Liver (tissue), 9 donors: ENCODE results near the gene RIMS3. TPM values are rescaled to one million over a fixed set of nuclear protein-coding genes. Genes with fewer than 3 reads are reported as not detected.

Experiments used
- DNase-seq: peaks from one replicate; pipeline ENCODE4 v3.0.0-alpha.2; 2017; ENCODE audit warnings: low spot score
- H3K27ac ChIP-seq, 2 donors: one replicate each; pipeline ENCODE4 v1.7.0; 2013; ENCODE audit warnings: inconsistent platforms in 2 of 2, low read length in 2 of 2, control low read depth in 1 of 2, low read depth in 1 of 2, mild to moderate bottlenecking in 1 of 2
- H3K27me3 ChIP-seq, 4 donors: one replicate each; pipeline versions ENCODE4 v1.6.1 to v1.7.0; 2013; ENCODE audit warnings: low read length in 3 of 4, inconsistent platforms in 1 of 4, mild to moderate bottlenecking in 1 of 4, moderate library complexity in 1 of 4; ENCODE audit not compliant: control insufficient read depth in 4 of 4, insufficient read depth in 4 of 4
- H3K36me3 ChIP-seq, 4 donors: one replicate each; pipeline versions ENCODE4 v1.6.1 to v1.7.0; 2013; ENCODE audit warnings: low read length in 3 of 4, mild to moderate bottlenecking in 3 of 4, low read depth in 1 of 4, moderate library complexity in 1 of 4; ENCODE audit not compliant: control insufficient read depth in 4 of 4, insufficient read depth in 3 of 4
- H3K4me1 ChIP-seq, 4 donors: one replicate each; pipeline versions ENCODE4 v1.6.1 to v1.7.0; 2013; ENCODE audit warnings: low read length in 3 of 4, mild to moderate bottlenecking in 3 of 4, moderate library complexity in 1 of 4; ENCODE audit not compliant: control insufficient read depth in 4 of 4, insufficient read depth in 4 of 4
- H3K4me3 ChIP-seq, 3 donors: one replicate each; pipeline versions ENCODE4 v1.6.1 to v1.7.0; 2013; ENCODE audit warnings: low read length in 3 of 3, control low read depth in 1 of 3, low read depth in 1 of 3, mild to moderate bottlenecking in 1 of 3
- H3K9ac ChIP-seq, 2 donors: one replicate each; pipeline ENCODE4 v1.7.0; 2013; ENCODE audit warnings: low read length in 2 of 2, mild to moderate bottlenecking in 2 of 2, moderate library complexity in 2 of 2, control low read depth in 1 of 2, low read depth in 1 of 2
- H3K9me3 ChIP-seq, 4 donors: one replicate each; pipeline versions ENCODE4 v1.6.1 to v1.7.0; 2013; ENCODE audit warnings: low read length in 3 of 4; ENCODE audit not compliant: control insufficient read depth in 4 of 4
- FOXA2 ChIP-seq: IDR thresholded peaks from 2 replicates; pipeline ENCODE4 v1.6.1; 2016; ENCODE audit warnings: antibody characterized with exemption
- GABPA ChIP-seq, 2 donors: IDR thresholded peaks in 1 of 2; conservative IDR thresholded peaks in 1 of 2; 2 replicates each; pipeline ENCODE4 v1.6.1; 2016; ENCODE audit warnings: antibody characterized with exemption in 2 of 2, mild to moderate bottlenecking in 1 of 2, moderate library complexity in 1 of 2
- HNF4A ChIP-seq, 2 donors: conservative IDR thresholded peaks; 2 replicates each; pipeline ENCODE4 v1.6.1; 2016; ENCODE audit warnings: antibody characterized with exemption in 2 of 2, mild to moderate bottlenecking in 2 of 2
- HNF4G ChIP-seq: IDR thresholded peaks from 2 replicates; pipeline ENCODE4 v1.6.1; 2016; ENCODE audit warnings: antibody characterized with exemption
- JUND ChIP-seq, 2 donors: IDR thresholded peaks; 2 replicates each; pipeline ENCODE4 v1.6.1; 2016; ENCODE audit warnings: antibody characterized with exemption in 2 of 2
- NR2F2 ChIP-seq: IDR thresholded peaks from 2 replicates; pipeline ENCODE4 v1.6.1; 2016; ENCODE audit warnings: antibody characterized with exemption
- RAD21 ChIP-seq, 2 donors: IDR thresholded peaks; 2 replicates each; pipeline ENCODE4 v1.6.1; 2016; ENCODE audit warnings: antibody characterized with exemption in 2 of 2, mild to moderate bottlenecking in 2 of 2
- SP1 ChIP-seq: IDR thresholded peaks from 2 replicates; pipeline ENCODE4 v1.6.1; 2018; ENCODE audit warnings: antibody characterized with exemption, mild to moderate bottlenecking
- WGBS: extraction: QIAGEN DNeasy Blood & Tissue Kit; methylation state at CpG from one replicate; pipeline ENCODE4 v1.1.7; 2013; 5-methylcytosine and 5-hydroxymethylcytosine counted together
- polyA plus RNA-seq, 2 donors: library from polyadenylated mRNA; stranded (reverse) in 1 of 2; unstranded in 1 of 2; fragments of 200-250 nt in 1 of 2; fragments of >200 nt in 1 of 2; fragmentation: Nextera tagmentation in 1 of 2; extraction: Ambion mirVana in 1 of 2; gene quantifications; one replicate each; pipeline versions ENCODE4 v1.2.1 to v1.2.3, GENCODE V29; 2013 to 2015
- total RNA-seq, 2 donors: library from RNA; depleted of rRNA; stranded (reverse); fragments of >200 nt; gene quantifications; one replicate each; pipeline ENCODE4 v1.2.3, GENCODE V29; 2014
- TF ChIP-seq, protein P1 (sequence below): IDR thresholded peaks from 2 replicates; pipeline ENCODE4 v1.6.1; 2016; ENCODE audit warnings: antibody characterized with exemption, mild to moderate bottlenecking
- TF ChIP-seq, protein P2 (sequence below): IDR thresholded peaks from 2 replicates; pipeline ENCODE4 v1.6.1; 2016; ENCODE audit warnings: antibody characterized with exemption
- TF ChIP-seq, protein P3 (sequence below): IDR thresholded peaks from 2 replicates; pipeline ENCODE4 v1.6.1; 2016; ENCODE audit warnings: antibody characterized with exemption
- TF ChIP-seq, protein P4 (sequence below): IDR thresholded peaks from 2 replicates; pipeline ENCODE4 v1.6.1; 2016; ENCODE audit warnings: antibody characterized with exemption
- donor health status: healthy.
- donor health status: healthy.
- donor health status: healthy.
- donor health status: healthy.
- donor health status: healthy.

Gene RIMS3
- total and polyA plus RNA-seq, 4 donors = 0.22 to 2.2 (median 0.77) TPM

GRCh38 chr1:40653851-40654537 is 11.5 kb downstream of the RIMS3 start:
- DNase-seq = no peak
- H3K4me1 ChIP-seq = no peaks in the 10 kb centered on the region
- H3K36me3 ChIP-seq = no peaks in the 10 kb centered on the region
- TF ChIP-seq, protein P1, sequence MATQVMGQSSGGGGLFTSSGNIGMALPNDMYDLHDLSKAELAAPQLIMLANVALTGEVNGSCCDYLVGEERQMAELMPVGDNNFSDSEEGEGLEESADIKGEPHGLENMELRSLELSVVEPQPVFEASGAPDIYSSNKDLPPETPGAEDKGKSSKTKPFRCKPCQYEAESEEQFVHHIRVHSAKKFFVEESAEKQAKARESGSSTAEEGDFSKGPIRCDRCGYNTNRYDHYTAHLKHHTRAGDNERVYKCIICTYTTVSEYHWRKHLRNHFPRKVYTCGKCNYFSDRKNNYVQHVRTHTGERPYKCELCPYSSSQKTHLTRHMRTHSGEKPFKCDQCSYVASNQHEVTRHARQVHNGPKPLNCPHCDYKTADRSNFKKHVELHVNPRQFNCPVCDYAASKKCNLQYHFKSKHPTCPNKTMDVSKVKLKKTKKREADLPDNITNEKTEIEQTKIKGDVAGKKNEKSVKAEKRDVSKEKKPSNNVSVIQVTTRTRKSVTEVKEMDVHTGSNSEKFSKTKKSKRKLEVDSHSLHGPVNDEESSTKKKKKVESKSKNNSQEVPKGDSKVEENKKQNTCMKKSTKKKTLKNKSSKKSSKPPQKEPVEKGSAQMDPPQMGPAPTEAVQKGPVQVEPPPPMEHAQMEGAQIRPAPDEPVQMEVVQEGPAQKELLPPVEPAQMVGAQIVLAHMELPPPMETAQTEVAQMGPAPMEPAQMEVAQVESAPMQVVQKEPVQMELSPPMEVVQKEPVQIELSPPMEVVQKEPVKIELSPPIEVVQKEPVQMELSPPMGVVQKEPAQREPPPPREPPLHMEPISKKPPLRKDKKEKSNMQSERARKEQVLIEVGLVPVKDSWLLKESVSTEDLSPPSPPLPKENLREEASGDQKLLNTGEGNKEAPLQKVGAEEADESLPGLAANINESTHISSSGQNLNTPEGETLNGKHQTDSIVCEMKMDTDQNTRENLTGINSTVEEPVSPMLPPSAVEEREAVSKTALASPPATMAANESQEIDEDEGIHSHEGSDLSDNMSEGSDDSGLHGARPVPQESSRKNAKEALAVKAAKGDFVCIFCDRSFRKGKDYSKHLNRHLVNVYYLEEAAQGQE = peak; percentile 76
- TF ChIP-seq, protein P2, sequence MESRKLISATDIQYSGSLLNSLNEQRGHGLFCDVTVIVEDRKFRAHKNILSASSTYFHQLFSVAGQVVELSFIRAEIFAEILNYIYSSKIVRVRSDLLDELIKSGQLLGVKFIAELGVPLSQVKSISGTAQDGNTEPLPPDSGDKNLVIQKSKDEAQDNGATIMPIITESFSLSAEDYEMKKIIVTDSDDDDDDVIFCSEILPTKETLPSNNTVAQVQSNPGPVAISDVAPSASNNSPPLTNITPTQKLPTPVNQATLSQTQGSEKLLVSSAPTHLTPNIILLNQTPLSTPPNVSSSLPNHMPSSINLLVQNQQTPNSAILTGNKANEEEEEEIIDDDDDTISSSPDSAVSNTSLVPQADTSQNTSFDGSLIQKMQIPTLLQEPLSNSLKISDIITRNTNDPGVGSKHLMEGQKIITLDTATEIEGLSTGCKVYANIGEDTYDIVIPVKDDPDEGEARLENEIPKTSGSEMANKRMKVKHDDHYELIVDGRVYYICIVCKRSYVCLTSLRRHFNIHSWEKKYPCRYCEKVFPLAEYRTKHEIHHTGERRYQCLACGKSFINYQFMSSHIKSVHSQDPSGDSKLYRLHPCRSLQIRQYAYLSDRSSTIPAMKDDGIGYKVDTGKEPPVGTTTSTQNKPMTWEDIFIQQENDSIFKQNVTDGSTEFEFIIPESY = no peak
- WGBS = 32% methylated on average over 35 of the region's 35 CpGs
- no peaks in the 10 kb centered on the region for H3K27me3 ChIP-seq
- no peak overlapping the region for H3K9ac ChIP-seq
- no peaks in the 10 kb centered on the region for H3K9me3 ChIP-seq
- H3K27ac ChIP-seq = no peak overlapping the region
- no peak overlapping the region for H3K4me3 ChIP-seq

DNA sequence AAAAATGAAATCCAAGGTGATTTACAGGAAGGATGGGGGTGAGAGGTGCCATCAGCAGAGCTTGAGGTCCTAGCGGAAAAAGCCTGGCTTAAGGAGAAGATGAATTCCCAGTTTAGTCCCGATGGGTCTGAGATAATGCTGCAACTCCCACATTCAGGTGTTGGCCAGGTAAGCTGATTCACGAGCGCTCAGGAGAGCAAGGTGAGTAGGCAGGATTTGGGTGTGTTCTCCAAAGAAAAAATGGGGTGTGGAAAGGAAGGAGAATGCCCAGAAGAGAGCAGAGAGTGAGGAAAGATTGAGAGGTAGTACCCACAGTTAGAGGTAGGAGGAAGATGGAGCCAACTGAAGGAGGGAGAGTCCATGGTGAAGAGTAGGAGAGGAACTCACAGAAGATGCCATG is 12.5 kb downstream of the RIMS3 start:
- no peak for DNase-seq
- no peaks in the 10 kb centered on the region for H3K36me3 ChIP-seq
- no peaks in the 10 kb centered on the region for H3K4me1 ChIP-seq
- H3K27ac ChIP-seq = no peak overlapping the region
- H3K4me3 ChIP-seq = no peak overlapping the region
- TF ChIP-seq HNF4G = no peak
- no peak for TF ChIP-seq JUND (IDR thresholded peaks at IDR 0.05)
- TF ChIP-seq, protein P3, sequence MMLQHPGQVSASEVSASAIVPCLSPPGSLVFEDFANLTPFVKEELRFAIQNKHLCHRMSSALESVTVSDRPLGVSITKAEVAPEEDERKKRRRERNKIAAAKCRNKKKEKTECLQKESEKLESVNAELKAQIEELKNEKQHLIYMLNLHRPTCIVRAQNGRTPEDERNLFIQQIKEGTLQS = no peak
- TF ChIP-seq, protein P1 = no peak
- no peak for TF ChIP-seq FOXA2
- no peak for TF ChIP-seq GABPA (IDR thresholded peaks at IDR 0.05 in 1 of 2, conservative IDR thresholded peaks at IDR 0.05 in 1 of 2)
- TF ChIP-seq HNF4A (conservative IDR thresholded peaks at IDR 0.05) = no peak
- TF ChIP-seq SP1 = no peak
- no peak for TF ChIP-seq NR2F2
- TF ChIP-seq, protein P4, sequence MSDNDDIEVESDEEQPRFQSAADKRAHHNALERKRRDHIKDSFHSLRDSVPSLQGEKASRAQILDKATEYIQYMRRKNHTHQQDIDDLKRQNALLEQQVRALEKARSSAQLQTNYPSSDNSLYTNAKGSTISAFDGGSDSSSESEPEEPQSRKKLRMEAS = no peak
- no peak for TF ChIP-seq RAD21 (IDR thresholded peaks at IDR 0.05)
- no peak overlapping the region for H3K9ac ChIP-seq
- no peaks in the 10 kb centered on the region for H3K9me3 ChIP-seq
- WGBS = 90% methylated on average over 4 of the region's 4 CpGs
- H3K27me3 ChIP-seq = no peaks in the 10 kb centered on the region
